Forelimb muscle (tissue), 1 donor: ENCODE measurements around the gene BOLA3. TPM values are rescaled to one million over a fixed set of nuclear protein-coding genes. Genes with fewer than 3 reads are reported as not detected.
"Not testable (repeated sequence)": the region's sequence is repeated elsewhere in the genome, so short reads cannot be mapped to it uniquely, and the experiment has no call there.

Source experiments
- DNase-seq: peaks from one replicate; pipeline ENCODE4 v3.0.0-alpha.2; 2013; ENCODE audit warnings: low read depth
- polyA plus RNA-seq: library from polyadenylated mRNA; unstranded; fragments of 120-200 nt; gene quantifications from one replicate; pipeline ENCODE4 v1.2.1, GENCODE V29; 2013; ENCODE audit not compliant: insufficient read length

The BOLA3 gene
- polyA plus RNA-seq, 1 donor = 23.3 TPM

DNA sequence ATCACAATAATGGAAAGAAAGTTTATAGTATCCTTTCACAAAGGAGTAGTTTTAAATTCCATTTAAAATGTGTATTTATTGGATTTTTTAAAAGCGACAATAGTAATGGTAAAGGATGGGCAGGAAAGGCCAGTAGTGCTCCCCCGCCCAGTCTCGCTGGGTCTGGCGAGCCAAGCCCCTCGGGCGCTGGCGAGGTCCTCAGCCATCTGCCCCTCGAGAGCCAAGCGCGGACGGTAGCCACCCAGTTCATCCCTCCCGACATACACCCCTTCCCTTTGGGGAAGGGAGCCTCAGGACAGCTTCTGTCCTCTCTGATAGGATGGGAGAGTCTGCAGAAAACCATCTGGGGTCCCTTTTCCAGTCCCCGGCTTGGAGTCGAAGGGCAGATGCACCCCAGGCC lies 45.2 kb downstream of the BOLA3 start:
- no peak for DNase-seq

DNA sequence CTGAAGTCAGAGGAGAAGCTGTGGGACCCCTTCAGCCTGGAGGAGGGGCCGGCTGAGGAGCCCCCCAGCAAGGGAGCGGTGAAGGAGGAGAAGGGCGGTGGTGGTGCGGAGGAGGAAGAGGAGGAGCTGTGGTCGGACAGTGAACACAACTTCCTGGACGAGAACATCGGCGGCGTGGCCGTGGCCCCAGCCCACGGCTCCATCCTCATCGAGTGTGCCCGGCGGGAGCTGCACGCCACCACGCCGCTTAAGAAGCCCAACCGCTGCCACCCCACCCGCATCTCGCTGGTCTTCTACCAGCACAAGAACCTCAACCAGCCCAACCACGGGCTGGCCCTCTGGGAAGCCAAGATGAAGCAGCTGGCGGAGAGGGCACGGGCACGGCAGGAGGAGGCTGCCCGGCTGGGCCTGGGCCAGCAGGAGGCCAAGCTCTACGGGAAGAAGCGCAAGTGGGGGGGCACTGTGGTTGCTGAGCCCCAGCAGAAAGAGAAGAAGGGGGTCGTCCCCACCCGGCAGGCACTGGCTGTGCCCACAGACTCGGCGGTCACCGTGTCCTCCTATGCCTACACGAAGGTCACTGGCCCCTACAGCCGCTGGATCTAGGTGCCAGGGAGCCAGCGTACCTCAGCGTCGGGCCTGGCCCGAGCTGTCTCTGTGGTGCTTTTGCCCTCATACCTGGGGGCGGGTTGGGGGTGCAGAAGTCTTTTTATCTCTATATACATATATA lies 46.0 kb downstream of the BOLA3 start:
- DNase-seq = no peak

DNA sequence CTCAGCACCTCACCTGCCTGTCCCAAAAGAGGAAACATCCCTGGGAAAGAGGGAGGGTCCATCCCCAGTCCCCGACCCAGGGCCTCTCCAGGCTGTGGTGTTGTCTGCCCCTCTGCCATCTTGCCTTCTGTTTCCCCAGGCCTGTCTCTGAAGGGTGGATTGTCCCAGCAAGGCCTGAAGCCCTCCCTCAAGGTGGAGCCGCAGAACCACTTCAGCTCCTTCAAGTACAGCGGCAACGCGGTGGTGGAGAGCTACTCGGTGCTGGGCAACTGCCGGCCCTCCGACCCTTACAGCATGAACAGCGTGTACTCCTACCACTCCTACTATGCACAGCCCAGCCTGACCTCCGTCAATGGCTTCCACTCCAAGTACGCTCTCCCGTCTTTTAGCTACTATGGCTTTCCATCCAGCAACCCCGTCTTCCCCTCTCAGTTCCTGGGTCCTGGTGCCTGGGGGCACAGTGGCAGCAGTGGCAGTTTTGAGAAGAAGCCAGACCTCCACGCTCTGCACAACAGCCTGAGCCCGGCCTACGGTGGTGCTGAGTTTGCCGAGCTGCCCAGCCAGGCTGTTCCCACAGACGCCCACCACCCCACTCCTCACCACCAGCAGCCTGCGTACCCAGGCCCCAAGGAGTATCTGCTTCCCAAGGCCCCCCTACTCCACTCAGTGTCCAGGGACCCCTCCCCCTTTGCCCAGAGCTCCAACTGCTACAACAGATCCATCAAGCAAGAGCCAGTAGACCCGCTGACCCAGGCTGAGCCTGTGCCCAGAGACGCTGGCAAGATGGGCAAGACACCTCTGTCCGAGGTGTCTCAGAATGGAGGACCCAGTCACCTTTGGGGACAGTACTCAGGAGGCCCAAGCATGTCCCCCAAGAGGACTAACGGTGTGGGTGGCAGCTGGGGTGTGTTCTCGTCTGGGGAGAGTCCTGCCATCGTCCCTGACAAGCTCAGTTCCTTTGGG lies 47.2 kb downstream of the BOLA3 start:
- DNase-seq = no peak

DNA sequence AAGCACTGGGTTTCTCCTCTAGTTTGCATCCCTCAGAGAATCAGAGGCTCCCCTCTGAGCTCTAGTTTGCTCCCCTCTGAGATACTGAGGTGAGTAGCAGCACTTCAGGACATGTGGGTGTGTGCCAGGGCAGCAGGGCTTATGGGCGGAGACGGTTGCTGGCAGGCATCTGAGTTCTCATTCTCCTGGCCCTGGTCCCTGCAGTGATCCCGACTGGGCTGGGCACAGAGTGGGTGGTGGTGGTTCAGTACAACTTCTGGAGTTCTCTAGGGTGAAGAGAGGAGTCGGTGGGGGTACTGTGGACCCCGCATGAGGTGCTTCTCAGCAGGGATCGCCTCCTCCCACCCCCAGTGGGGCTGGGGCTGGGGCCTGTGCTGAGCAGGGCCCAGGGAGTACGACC lies 47.9 kb downstream of the BOLA3 start:
- DNase-seq = no peak

DNA sequence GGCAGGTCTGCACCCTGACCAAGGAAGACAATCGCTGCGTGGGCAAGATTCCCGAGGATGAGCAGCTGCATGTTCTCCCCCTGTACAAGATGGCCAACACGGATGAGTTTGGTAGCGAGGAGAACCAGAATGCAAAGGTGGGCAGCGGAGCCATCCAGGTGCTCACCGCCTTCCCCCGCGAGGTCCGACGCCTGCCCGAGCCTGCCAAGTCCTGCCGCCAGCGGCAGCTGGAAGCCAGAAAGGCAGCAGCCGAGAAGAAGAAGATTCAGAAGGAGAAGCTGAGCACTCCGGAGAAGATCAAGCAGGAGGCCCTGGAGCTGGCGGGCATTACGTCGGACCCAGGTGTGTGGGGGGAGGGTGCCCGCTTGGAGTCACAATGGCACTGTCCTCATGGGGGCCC lies 48.4 kb downstream of the BOLA3 start:
- DNase-seq = no peak

DNA sequence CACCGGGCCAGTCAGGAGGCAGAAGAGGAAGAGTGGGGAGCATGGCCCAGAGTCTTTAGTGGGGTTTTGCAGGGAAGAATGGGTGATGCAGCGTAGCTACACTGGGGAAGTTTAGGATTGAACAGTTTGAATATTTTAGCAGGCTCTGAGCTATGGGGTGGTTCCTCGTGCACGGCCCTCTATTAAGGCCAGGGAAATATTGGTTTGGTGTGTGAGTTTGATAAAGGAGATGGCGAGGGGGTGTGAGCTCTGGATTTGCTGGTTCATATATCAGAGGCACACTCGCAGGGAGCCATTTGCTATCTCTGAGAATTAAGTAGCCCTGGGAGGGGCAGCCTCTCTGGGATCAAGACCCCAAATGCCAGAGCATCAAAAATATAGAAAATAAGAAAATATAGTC lies 50.1 kb downstream of the BOLA3 start:
- DNase-seq = no peak

DNA sequence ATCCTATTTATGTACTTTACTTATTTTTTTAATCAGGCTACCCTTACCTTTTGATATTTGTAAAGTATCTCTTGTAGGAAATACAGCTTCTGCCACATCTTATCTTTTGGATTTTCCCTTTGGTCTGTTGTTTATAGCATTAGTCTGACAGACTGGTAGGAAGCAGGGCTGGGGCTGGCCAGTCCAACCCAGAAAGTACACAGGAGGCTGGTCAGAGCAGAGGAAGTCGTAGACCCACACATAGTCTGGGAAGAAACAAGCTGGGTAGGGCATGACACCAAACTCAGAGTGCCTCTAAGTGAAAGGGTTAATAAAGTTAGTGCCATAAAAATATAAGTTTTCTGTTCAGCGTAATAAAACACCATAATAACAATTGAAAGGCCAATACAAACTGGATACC lies 51.7 kb downstream of the BOLA3 start:
- DNase-seq = no peak

DNA sequence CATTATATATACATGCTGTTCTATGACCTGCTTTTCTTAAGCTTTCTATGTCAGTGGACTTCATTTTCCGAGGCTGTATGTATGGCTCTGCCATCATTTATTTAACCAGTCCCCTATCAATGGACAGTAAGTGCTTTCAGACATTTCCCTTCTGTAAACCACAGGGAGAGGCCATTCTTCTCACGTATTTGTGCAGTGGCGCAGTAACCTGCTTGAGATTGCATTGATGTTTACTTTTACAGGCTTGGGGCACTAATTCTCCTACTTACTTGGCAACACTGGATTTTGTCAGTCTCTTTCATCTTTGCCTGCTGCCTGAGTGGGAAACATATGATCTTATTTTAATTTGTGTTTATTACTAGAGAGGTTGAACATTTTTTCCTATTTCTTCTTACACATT lies 52.1 kb downstream of the BOLA3 start:
- DNase-seq = no peak

DNA sequence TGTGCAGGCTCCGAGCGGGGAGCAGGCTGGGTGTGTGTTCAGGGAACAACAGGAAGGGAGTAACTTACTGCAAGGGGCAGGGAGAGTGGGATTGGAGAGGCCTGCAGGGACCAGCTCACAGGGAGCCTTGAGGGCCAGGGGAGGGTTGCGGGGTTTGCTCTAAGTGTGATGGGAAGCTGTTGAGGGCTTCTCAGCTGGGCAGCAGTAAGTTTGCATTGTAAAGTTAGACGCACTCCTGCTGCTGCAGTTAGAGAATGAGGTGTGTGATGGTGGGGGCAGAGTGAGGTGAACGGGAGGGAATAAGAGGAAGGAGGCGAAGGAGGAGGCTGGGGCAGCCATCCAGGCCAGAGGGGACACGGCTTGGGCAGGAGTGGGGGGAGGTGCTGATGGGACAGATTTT lies 53.4 kb downstream of the BOLA3 start:
- no peak for DNase-seq

DNA sequence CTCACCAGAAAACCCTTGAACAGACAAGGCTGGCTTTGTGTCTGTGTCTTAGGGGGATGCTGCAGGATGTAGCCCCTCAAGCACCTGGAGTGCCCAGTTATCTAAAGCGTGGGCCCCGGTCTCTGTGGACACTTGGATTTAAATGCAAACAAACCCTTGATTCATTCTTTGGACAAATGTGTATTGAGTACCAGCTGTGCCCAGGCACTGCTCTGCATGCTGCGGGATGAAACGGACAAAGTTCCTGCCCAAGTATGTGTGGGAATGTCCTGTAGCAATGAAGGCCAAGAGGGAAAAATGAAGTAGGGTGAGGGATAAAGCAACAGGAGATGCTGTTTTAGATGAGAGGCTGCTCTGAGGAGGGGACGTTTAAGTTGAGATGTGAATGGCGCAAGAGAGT lies 53.9 kb downstream of the BOLA3 start:
- DNase-seq = no peak

DNA sequence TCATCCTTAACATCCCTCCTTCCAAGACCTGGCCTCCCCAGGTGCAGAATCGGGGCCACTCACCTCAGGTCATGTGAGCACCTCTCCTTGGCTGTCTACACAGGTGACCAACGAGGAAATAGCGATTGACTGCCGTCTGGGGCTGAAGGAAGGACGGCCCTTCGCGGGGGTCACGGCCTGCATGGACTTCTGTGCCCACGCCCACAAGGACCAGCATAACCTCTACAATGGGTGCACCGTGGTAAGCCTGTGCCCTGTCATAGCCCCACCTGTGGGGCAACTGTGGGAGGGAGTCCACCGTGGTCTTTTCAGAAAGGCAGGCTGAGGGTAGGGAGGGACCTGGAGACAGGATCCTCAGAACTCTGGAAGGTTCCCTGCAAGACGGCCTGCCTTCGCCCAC lies 54.3 kb downstream of the BOLA3 start:
- no peak for DNase-seq

DNA sequence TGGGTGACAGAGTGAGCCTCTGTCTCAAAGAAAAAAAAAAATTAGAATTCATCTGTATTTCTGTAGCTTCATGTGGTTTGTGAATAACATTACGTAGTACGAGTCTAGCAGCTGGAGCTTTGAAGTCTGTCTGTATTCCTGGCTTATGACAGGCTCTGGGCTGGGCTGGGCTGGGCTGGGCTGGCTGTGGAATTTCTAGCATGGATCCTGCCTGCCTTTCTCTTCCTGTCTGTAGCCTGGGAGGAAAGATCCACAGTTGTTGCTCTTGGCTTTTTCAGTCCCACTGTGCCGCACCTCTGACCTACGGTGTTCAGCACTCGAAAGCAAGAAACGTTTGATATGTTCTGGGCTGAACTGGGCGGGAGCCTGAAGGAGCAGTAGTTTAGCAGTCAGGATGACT lies 55.4 kb downstream of the BOLA3 start:
- DNase-seq = no peak

DNA sequence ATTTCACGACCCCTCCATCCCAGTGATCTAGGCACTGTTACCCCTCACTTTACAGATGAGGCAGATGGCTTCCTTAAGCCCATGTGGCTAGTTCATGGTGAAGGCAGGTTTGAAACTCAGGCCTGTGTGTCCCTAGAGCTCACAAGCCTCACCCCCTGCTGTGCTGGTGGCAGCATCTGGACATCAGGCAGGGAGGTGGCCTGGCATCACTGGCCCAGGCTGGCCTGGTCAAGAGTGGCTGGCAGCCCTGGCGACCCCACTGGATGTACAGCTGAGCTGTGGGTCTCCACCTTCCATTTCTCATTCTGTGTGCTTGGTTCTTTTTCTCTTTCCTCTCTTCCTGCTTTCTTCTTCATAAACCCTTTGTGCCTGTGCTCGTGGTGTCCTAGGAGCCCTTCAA lies 56.3 kb downstream of the BOLA3 start:
- DNase-seq = no peak

DNA sequence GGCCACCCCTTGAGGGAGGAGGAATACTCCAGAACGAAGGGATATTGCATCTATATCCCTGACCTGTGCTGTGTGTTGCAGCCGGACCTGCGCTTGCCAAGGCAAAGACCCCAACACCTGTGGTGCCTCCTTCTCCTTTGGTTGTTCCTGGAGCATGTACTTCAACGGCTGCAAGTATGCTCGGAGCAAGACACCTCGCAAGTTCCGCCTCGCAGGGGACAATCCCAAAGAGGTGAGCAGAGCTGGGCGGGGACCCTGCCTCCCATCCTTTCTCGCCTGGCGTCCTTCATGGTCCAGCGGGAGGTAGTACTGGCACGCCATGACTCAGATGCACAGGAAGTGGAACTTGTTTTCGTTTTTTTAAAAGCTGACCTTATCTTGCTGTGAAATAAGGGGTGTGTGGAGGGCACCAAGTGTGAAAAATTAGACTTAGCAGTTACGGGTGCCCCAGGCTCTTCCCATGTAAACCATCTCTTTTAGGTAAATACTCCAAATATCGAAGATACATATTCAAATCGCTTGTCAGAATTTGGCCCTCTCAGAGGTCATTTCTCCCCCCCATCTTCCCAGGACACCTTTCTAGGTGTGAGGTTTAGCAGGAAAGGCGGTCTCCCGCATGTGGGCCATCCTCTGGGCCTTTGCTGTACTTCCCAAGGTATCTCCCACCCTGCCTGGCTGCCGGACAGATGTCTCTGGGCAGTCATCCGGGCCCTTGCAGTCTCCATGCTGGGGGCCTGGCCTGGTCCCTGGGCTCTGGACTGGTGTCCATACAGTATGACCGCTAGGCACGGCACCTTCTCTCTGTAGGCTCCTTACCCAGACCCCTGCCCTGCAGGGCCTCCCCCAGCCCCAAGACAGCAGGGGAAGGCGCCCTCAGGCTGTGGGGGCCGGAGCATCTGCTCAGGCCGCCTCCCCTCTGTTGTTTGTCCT lies 57.6 kb downstream of the BOLA3 start:
- DNase-seq = no peak

DNA sequence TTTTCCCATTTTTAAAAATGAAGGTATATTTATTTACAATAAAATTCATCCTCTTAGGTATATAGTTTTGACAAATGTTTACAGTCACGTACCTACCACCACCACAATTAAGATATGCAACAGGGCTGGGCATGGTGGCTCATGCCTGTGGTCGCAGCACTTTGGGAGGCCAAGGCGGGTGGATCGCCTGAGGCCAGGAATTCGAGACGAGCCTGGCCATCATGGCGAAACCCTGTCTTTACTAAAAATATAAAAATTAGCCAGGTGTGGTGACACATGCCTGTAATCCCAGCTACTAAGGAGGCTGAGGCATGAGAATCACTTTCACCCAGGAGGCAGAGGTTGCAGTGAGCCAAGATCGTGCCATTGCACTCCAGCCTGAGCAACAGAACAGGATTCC lies 59.0 kb downstream of the BOLA3 start:
- DNase-seq = not testable (repeated sequence)

DNA sequence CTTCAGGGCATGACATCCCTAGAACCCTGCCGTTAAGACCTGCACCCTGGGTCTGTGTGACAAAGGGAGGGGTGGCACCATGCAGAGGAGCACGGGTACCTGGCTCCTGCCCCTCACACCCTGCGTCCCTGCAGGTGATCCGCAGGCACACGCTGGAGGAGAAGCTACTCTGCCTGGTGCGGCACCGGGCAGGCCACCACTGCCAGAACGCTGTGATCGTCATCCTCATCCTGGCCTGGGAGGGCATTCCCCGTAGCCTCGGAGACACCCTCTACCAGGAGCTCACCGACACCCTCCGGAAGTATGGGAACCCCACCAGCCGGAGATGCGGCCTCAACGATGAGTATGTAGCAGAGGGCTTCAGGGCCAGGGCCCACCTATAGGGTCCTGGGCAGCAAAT lies 60.0 kb downstream of the BOLA3 start:
- no peak for DNase-seq

DNA sequence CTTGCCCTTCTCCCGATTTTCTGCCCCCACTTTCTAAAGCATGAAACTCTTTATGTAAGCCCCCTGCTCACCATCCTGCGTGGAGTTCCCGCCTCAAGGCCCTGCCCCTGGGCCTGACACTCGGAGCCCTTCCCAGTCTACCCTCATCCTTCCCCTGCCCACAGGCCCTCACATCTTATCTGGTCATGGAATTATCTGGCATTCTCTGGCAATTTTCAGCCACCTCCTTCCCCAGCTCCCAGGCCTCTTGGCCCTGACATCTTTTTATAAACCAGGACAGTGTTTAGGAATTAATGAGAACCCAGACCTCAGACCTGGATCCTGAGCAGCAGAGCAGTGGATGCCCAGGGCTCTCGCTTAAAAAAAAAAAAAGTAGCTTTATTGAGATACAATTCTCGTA lies 61.7 kb downstream of the BOLA3 start:
- no peak for DNase-seq

Other genes with a start within 250 kb of the BOLA3 start
- gene DGUOK, start 221.0 kb downstream of the BOLA3 start, polyA plus RNA-seq = 35.3 TPM
- gene TET3, start 163.0 kb downstream of the BOLA3 start, polyA plus RNA-seq = 9.0 TPM
- 41.5 TPM for gene MOB1A, start 31.0 kb upstream of the BOLA3 start, polyA plus RNA-seq
- gene MTHFD2, start 50.7 kb upstream of the BOLA3 start, polyA plus RNA-seq = 21.8 TPM
- 2.0 TPM for gene SLC4A5, start 195.5 kb upstream of the BOLA3 start, polyA plus RNA-seq
- 98.0 TPM for gene DCTN1, start 232.4 kb upstream of the BOLA3 start, polyA plus RNA-seq